ENCODE measurements around the gene NPC1.

Gene NPC1

DNA sequence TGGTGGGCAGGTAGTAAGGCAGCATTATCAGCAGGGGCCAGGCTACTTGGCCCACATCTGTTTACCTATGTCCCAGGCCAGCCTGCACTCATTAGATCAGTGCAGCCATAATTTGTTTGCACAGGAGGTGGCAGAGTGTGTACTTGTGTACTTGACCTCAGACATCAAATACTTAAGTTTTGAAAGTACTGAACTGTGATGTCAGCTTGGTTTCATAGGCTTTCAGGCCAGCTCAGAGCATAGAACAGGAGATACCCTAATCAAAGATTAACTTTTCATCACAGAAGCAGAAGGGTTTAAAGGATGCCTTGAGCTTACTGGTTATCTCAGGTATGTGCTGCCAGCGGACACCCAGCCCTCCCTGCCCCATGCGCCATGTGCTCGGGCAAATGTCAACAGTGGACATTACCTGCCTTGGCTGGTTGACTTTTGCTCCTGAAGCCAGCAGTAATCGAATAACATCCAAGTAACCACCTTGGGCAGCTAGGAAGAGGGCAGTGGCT is 43.2 kb upstream of the NPC1 start:
- Histone ChIP-seq H3K4me2 (ENCODE audit: low read length) (no peak overlapping the region), H3K9me2 (replicated peaks; ENCODE audit: control insufficient read depth, low read length) (no peaks in the 10 kb centered on the region), H3K36me3 (ENCODE audit: control insufficient read depth, low read length) (no peaks in the 10 kb centered on the region), H3K4me1 (ENCODE audit: control insufficient read depth, low read length) (no peaks in the 10 kb centered on the region), H3K4me3 (ENCODE audit: low read length) (no peak overlapping the region), H3K79me2 (ENCODE audit: control insufficient read depth, low read length) (no peaks in the 10 kb centered on the region), H4K20me1 (ENCODE audit: control insufficient read depth, insufficient read depth, low read depth, low read length) (no peaks in the 10 kb centered on the region), H3K9me3 (ENCODE audit: control insufficient read depth, insufficient read depth, low read length) (no peaks in the 10 kb centered on the region), H3K27ac (ENCODE audit: low read depth, low read length) (no peak overlapping the region), H3F3A (ENCODE audit: control insufficient read depth, insufficient read depth) (no peaks in the 10 kb centered on the region), H3K27me3 (ENCODE audit: control insufficient read depth, low read length) (no peaks in the 10 kb centered on the region)
- TF ChIP-seq CTCF (IDR thresholded peaks at IDR 0.05; ENCODE audit: low read depth, low read length, poor library complexity, severe bottlenecking) (no peak), EZH2phosphoT487 (IDR thresholded peaks at IDR 0.05; ENCODE audit: borderline replicate concordance, low read length) (no peak)

DNA sequence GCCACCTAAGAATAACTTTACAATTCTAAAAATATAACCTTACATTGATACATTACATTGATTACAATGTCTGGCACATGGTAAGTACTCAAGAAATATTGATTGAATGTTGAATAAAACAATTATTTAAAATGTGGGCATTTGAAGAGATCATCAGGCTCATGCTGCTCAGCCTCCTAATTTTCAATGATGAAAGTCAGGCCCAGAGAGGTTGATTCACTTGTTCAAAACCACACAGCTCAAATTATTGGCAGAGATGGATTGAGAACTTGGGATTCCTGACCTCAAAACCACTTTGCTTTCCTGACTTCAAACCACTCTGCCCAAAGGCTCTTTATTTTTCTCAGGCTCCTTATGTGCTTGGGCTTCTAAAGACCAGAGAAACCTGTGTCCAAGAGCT is 41.7 kb upstream of the NPC1 start:
- Histone ChIP-seq H3K36me3 (ENCODE audit: control insufficient read depth, low read length) (no peaks in the 10 kb centered on the region), H3K79me2 (ENCODE audit: control insufficient read depth, low read length) (no peaks in the 10 kb centered on the region), H3K9me2 (replicated peaks; ENCODE audit: control insufficient read depth, low read length) (no peaks in the 10 kb centered on the region), H3K9me3 (ENCODE audit: control insufficient read depth, insufficient read depth, low read length) (no peaks in the 10 kb centered on the region), H3K27me3 (ENCODE audit: control insufficient read depth, low read length) (no peaks in the 10 kb centered on the region), H3K4me1 (ENCODE audit: control insufficient read depth, low read length) (no peaks in the 10 kb centered on the region), H3K4me2 (ENCODE audit: low read length) (no peak overlapping the region), H4K20me1 (ENCODE audit: control insufficient read depth, insufficient read depth, low read depth, low read length) (no peaks in the 10 kb centered on the region), H3F3A (ENCODE audit: control insufficient read depth, insufficient read depth) (no peaks in the 10 kb centered on the region), H3K27ac (ENCODE audit: low read depth, low read length) (no peak overlapping the region), H3K4me3 (ENCODE audit: low read length) (no peak overlapping the region)
- TF ChIP-seq CTCF (IDR thresholded peaks at IDR 0.05; ENCODE audit: low read depth, low read length, poor library complexity, severe bottlenecking): no peak
- TF ChIP-seq EZH2phosphoT487 (IDR thresholded peaks at IDR 0.05; ENCODE audit: borderline replicate concordance, low read length): no peak

- Histone ChIP-seq H3K9me3 (ENCODE audit: control insufficient read depth, insufficient read depth, low read length) (no peaks in the 10 kb centered on the region), H3K36me3 (ENCODE audit: control insufficient read depth, low read length) (no peaks in the 10 kb centered on the region), H3K4me3 (ENCODE audit: low read length) (no peak overlapping the region), H3K9me2 (replicated peaks; ENCODE audit: control insufficient read depth, low read length) (no peaks in the 10 kb centered on the region), H3K4me1 (ENCODE audit: control insufficient read depth, low read length) (no peaks in the 10 kb centered on the region), H3K79me2 (ENCODE audit: control insufficient read depth, low read length) (no peaks in the 10 kb centered on the region), H3F3A (ENCODE audit: control insufficient read depth, insufficient read depth) (no peaks in the 10 kb centered on the region), H4K20me1 (ENCODE audit: control insufficient read depth, insufficient read depth, low read depth, low read length) (no peaks in the 10 kb centered on the region), H3K27ac (ENCODE audit: low read depth, low read length) (no peak overlapping the region), H3K4me2 (ENCODE audit: low read length) (no peak overlapping the region), H3K27me3 (ENCODE audit: control insufficient read depth, low read length) (no peaks in the 10 kb centered on the region; the same call in 1 of the 2 replicates)
- TF ChIP-seq CTCF (IDR thresholded peaks at IDR 0.05; ENCODE audit: low read depth, low read length, poor library complexity, severe bottlenecking) (no peak), EZH2phosphoT487 (IDR thresholded peaks at IDR 0.05; ENCODE audit: borderline replicate concordance, low read length) (no peak)
These were observed 41.0 kb upstream of the NPC1 start for GRCh38 chr18:23627321-23627720.
